NCI-H1694 (cell line): ENCODE data around the gene SRPK1.
A peak's percentile ranks its signal among the peaks of the same experiment; 100 is the strongest.

Experiments used
- DNase-seq: peaks from one replicate; lab custom pipeline; 2025; lab: John Stamatoyannopoulos, UW

SRPK1 gene

GRCh38 chr6:35817515-35817914 lies 103.4 kb downstream of the SRPK1 start:
- DNase-seq = no peak

GRCh38 chr6:35811699-35811995 lies 109.3 kb downstream of the SRPK1 start:
- DNase-seq = no peak

- no peak for DNase-seq
These were observed 109.8 kb downstream of the SRPK1 start for GRCh38 chr6:35810971-35811698.

- DNase-seq = no peak
These were observed 111.1 kb downstream of the SRPK1 start for GRCh38 chr6:35809809-35810208.

- DNase-seq = peak; percentile 77
These were observed 112.2 kb downstream of the SRPK1 start for GRCh38 chr6:35808688-35809087.

- peak; percentile 17 for DNase-seq
These were observed 115.7 kb downstream of the SRPK1 start, which contains the start of gene LHFPL5 for GRCh38 chr6:35804996-35805736. LHFPL5 (plus strand) TSS chr6:35805352; CDS start chr6:35805671, 319 bp downstream.

GRCh38 chr6:35801148-35801547 lies 119.8 kb downstream of the SRPK1 start:
- no peak for DNase-seq

GRCh38 chr6:35798706-35799105 lies 122.2 kb downstream of the SRPK1 start:
- no peak for DNase-seq

GRCh38 chr6:35797837-35798526 lies 122.9 kb downstream of the SRPK1 start:
- no peak for DNase-seq

GRCh38 chr6:35796236-35796635 lies 124.7 kb downstream of the SRPK1 start:
- DNase-seq = no peak

- no peak for DNase-seq
These were observed 125.3 kb downstream of the SRPK1 start for GRCh38 chr6:35795453-35796071.

- no peak for DNase-seq
These were observed 126.1 kb downstream of the SRPK1 start for GRCh38 chr6:35794536-35795452.

GRCh38 chr6:35790683-35791082 lies 130.2 kb downstream of the SRPK1 start:
- DNase-seq = no peak

GRCh38 chr6:35788423-35788982 lies 132.4 kb downstream of the SRPK1 start:
- DNase-seq = no peak

- no peak for DNase-seq
These were observed 133.4 kb downstream of the SRPK1 start for GRCh38 chr6:35787266-35788218.

GRCh38 chr6:35786810-35787209 lies 134.1 kb downstream of the SRPK1 start:
- DNase-seq = no peak

GRCh38 chr6:35786272-35786671 lies 134.6 kb downstream of the SRPK1 start:
- no peak for DNase-seq

- DNase-seq = no peak
These were observed 136.7 kb downstream of the SRPK1 start for GRCh38 chr6:35784200-35784599.
